ENCODE measurements around the gene ROBO3.

The ROBO3 gene

DNA sequence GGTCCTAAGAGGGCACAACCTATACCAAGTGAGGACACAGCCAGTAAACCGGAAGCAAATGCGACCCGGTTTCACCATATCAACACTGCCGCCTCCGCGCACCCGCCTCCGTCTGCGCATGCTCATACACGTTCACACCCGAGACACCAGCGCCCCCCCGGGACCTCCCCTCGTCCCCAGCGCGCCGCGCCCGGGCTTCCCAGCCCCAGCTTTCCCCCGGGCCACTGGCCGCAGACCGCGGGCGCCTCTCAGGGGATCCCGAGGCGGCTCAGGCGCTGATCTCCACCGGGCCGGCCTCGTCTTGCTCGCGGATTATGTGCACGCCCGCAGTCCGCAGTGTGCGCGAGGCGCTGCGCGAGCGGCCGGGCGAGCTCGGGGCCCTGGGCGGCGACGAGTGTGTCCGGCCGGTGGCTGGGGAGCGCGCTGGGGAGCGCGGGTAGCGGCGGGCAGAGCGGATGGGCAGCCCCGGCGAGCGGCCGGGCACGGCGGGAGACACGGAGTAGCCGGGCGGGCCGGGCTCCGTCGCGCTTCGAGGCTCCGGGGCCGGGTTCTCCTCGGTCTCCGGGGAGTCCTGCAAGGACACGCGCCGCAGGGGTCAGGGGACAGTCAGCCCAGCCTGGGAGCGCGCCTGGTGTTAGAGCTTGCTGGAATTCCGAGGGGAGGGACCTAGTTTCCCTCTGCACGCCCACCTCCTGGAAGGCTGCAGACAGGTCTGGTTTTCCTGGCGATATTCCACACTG, 55.8 kb downstream of the ROBO3 start:
- no peak for DNase-seq (ENCODE audit: low spot score)

DNA sequence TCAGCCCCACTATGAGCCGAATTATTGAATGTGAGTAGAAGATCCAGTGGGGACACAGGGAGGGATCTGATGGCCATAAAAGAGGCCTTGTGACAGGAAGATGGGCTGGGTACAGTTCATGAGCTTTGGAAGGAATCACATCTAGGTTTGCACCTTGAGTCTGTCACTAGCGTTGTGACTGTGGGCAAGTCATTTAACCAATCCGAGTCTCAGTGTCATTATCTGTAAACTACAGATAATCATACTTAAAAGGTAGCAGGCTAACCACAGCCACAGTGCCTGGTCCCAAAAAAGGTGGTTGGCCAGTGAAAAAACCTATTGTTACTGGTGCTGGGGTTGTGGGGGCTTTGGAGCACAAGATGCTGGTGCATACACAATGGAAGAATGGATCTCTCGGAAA, 57.6 kb downstream of the ROBO3 start:
- DNase-seq (ENCODE audit: low spot score) = no peak

- no peak for DNase-seq (ENCODE audit: low spot score)
These were observed 58.1 kb downstream of the ROBO3 start for GRCh38 chr11:124923296-124923695.

DNA sequence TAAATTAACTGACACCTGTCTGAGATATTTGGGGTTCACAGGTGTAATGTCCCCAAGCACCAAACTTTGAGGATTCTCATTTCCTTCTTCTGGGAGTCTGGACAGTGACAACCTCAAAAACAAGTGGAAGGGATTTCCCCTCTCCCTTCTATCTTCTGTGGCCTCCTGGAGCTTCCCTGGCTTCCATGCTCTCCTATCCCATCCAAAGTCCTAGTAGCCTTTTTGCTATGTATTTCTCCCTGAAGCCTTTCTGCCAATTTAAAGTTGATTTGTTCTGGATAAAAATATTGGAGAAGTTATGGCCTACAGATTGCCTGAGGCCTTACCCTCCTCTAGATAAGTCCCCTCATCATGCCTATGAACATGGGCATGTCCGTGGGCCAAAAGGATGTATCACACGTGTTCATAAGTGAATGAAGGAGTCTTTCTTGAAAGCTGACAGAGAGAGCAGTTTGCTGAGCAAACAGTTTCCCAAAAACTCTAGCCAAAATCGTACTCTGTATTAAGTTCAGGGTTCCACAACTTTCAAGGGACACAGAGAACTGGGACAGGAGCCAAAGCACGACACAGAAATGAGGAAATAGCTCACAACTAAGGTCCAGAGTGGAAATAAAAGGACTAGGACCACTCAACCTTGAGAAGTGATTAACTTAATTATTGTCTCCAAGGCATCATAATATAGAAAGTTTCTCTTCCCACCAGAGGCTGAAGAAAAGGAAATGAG, 63.9 kb downstream of the ROBO3 start:
- no peak for DNase-seq (ENCODE audit: low spot score)

- DNase-seq (ENCODE audit: low spot score) = no peak
These were observed 65.6 kb downstream of the ROBO3 start for GRCh38 chr11:124930799-124931198.
